Measurements from ENCODE around the gene DCAF4. TPM values are rescaled to one million over a fixed set of nuclear protein-coding genes. Genes with fewer than 3 reads are reported as not detected.

Gene DCAF4
- total RNA-seq, 1 experiment from 2014 or later: 23.4 TPM

DNA sequence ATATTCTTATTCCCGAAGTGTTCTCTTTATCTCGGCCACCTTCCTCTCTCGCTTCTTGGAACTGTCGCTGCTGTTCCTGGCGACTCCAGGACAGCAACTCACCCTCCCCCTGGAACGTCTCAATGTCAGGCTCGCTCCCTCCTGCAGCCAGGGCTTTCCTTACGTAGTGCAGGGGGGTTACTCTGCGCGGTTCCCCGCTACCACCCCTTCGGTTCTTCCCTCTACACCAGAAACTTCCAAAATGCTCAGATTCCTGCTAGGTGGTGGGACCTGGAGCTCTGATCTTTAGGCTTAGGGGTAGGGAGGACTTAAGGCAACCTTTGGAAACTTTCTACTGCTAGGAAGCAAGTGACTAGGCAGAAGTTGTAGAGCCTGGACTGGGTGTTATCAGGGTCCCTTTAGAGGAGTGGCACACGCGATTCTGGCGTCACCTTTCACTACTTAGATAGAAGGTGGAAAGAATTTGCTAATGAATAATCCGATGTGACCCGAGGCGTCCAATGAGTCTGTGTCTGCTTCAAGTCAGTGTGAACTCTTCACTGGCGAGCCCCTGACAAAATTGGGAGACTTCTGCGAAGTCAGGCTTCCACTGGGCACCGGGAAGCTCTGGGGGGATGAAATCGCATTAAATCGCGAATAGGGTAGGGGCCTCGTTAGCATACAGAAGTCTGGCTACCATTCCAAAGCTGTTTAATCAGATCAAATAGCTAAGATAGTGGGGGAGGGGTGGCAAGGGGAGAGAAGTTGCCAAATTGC is 31.5 kb upstream of the DCAF4 start:
- POLR2A ChIA-PET (ENCODE audit: low non-redundant PET): interaction anchor here (0.6 kb wide), 1 partner anchor 387 kb away, joined by 5 read pairs; no protein-coding TSS in a partner anchor

DNA sequence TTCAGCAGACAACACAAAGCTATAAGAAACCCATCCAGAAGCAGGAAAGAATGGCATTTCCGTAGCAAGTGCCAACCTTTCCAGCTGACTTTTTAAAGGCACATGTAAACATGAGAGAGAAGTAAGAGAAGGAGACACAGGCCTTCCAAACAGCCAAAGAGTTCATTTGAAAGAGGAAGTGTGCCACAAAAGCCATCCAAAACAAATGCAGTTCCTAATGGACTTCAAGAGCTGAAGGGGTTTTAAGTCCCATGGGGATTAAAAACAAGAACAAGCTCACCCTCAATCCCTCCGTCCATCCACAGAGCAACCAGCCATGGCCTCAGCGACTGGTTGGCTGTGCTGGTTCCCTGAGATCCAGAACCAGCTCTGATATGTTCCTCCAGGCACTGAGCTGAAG is 27.8 kb upstream of the DCAF4 start:
- Histone ChIP-seq H3K36me3 (ENCODE audit: insufficient read depth, low read length, poor library complexity, severe bottlenecking) (no peaks in the 10 kb centered on the region), H3K27me3 (replicated peaks; ENCODE audit: insufficient read depth, low read depth, low read length, poor library complexity) (no peaks in the 10 kb centered on the region), H3K4me3 (ENCODE audit: low read depth, low read length, poor library complexity, severe bottlenecking) (no peak overlapping the region), H3K4me1 (ENCODE audit: insufficient read depth, low read length, poor library complexity, severe bottlenecking) (peaks cover 11% of the 10 kb centered on the region), H3K27ac (ENCODE audit: low read depth, low read length, poor library complexity, severe bottlenecking) (no peak overlapping the region), H3K9me3 (ENCODE audit: low read depth, low read length, poor library complexity, severe bottlenecking) (no peaks in the 10 kb centered on the region)
- intact Hi-C loops (cut with micrococcal nuclease; ENCODE audit: unreplicated experiment): no loop called here
- no peak for DNase-seq (ENCODE audit: low spot score)
- TF ChIP-seq, protein P1, sequence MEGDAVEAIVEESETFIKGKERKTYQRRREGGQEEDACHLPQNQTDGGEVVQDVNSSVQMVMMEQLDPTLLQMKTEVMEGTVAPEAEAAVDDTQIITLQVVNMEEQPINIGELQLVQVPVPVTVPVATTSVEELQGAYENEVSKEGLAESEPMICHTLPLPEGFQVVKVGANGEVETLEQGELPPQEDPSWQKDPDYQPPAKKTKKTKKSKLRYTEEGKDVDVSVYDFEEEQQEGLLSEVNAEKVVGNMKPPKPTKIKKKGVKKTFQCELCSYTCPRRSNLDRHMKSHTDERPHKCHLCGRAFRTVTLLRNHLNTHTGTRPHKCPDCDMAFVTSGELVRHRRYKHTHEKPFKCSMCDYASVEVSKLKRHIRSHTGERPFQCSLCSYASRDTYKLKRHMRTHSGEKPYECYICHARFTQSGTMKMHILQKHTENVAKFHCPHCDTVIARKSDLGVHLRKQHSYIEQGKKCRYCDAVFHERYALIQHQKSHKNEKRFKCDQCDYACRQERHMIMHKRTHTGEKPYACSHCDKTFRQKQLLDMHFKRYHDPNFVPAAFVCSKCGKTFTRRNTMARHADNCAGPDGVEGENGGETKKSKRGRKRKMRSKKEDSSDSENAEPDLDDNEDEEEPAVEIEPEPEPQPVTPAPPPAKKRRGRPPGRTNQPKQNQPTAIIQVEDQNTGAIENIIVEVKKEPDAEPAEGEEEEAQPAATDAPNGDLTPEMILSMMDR (conservative IDR thresholded peaks at IDR 0.05; ENCODE audit: low read depth, low read length): no peak
- no peak for TF ChIP-seq EZH2 (IDR thresholded peaks at IDR 0.05; ENCODE audit: borderline replicate concordance, low read depth, low read length, poor library complexity, severe bottlenecking)
- CTCF ChIA-PET: no interaction called here
- POLR2A ChIA-PET (ENCODE audit: low non-redundant PET): no interaction called here
- BruUV-seq (replicated peaks): no TSS peak

More for the DNA sequence above, 31.5 kb upstream of the DCAF4 start:
- H3K9me3 ChIP-seq (ENCODE audit: low read depth, low read length, poor library complexity, severe bottlenecking): no peaks in the 10 kb centered on the region
- TF ChIP-seq, protein P1 (conservative IDR thresholded peaks at IDR 0.05; ENCODE audit: low read depth, low read length): no peak
- peak overlapping the region; percentile 85 for H3K4me3 ChIP-seq (ENCODE audit: low read depth, low read length, poor library complexity, severe bottlenecking)
- H3K27me3 ChIP-seq (replicated peaks; ENCODE audit: insufficient read depth, low read depth, low read length, poor library complexity): no peaks in the 10 kb centered on the region
- H3K4me1 ChIP-seq (ENCODE audit: insufficient read depth, low read length, poor library complexity, severe bottlenecking): peaks cover 18% of the 10 kb centered on the region
- H3K36me3 ChIP-seq (ENCODE audit: insufficient read depth, low read length, poor library complexity, severe bottlenecking): no peaks in the 10 kb centered on the region
- BruUV-seq (replicated peaks): TSS peak; percentile 94
- H3K27ac ChIP-seq (ENCODE audit: low read depth, low read length, poor library complexity, severe bottlenecking): peak overlapping the region; percentile 22
- DNase-seq (ENCODE audit: low spot score): peak; percentile 47
- intact Hi-C loops (cut with micrococcal nuclease; ENCODE audit: unreplicated experiment): no loop called here
- CTCF ChIA-PET: interaction anchor here (1.1 to 1.5 kb wide), 3 partner anchors 10 to 381 kb away, joined by 3 to 5 read pairs (median 4); no protein-coding TSS in a partner anchor

DNA sequence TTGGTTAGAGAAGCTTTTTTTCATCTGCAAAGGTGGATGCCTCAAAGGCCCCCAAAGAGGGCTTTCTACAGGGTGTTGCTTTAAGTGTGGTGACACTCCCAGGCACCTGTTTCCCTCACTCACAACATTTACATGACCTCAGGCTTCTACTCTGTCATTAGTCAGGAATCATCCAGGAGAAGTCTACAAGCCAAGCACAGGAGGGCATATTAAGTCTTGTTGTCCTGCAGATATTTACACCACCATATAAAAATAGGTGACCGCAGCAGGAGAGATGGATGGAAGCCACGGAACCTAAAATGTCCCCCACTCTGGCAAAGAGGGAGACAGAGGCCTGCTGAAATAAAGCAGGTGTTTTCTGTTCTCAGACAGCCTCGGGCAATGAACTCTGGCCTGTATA is 24.9 kb upstream of the DCAF4 start:
- ChIA-PET POLR2A (ENCODE audit: low non-redundant PET) (no interaction called here), CTCF (no interaction called here)
- TF ChIP-seq, protein P1 (conservative IDR thresholded peaks at IDR 0.05; ENCODE audit: low read depth, low read length): no peak
- no peak for TF ChIP-seq EZH2 (IDR thresholded peaks at IDR 0.05; ENCODE audit: borderline replicate concordance, low read depth, low read length, poor library complexity, severe bottlenecking)
- Histone ChIP-seq H3K4me3 (ENCODE audit: low read depth, low read length, poor library complexity, severe bottlenecking) (no peak overlapping the region), H3K27ac (ENCODE audit: low read depth, low read length, poor library complexity, severe bottlenecking) (no peak overlapping the region), H3K27me3 (replicated peaks; ENCODE audit: insufficient read depth, low read depth, low read length, poor library complexity) (no peaks in the 10 kb centered on the region), H3K36me3 (ENCODE audit: insufficient read depth, low read length, poor library complexity, severe bottlenecking) (no peaks in the 10 kb centered on the region), H3K4me1 (ENCODE audit: insufficient read depth, low read length, poor library complexity, severe bottlenecking) (peaks cover 5% of the 10 kb centered on the region), H3K9me3 (ENCODE audit: low read depth, low read length, poor library complexity, severe bottlenecking) (no peaks in the 10 kb centered on the region)
- BruUV-seq (replicated peaks): no TSS peak
- intact Hi-C loops (cut with micrococcal nuclease; ENCODE audit: unreplicated experiment): no loop called here
- no peak for DNase-seq (ENCODE audit: low spot score)
